ENCODE measurements around the gene NARS2.

NARS2 gene

DNA sequence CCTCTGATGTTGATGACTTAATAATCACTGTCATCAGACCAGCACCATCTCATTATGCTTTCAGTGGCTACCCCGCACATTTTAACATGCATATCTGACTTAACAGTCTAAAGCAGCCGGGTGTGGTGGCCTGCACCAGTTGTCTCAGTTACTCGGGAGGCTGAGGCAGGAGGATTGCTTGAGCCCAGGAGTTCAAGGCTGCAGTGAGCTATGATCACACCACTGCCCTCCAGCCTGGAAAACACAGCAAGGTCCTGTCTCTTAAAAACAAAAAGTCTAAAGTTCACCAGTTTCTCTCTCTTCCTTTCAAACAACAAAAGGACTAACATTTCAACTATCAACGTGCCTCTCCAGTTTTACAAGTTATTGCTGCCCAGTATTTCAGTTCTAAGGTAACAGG, 101.8 kb downstream of the NARS2 start:
- Histone ChIP-seq H3K27ac (no peak overlapping the region), H3K9me3 (no peaks in the 10 kb centered on the region), H3K27me3 (no peaks in the 10 kb centered on the region), H3K4me1 (ENCODE audit: control insufficient read depth in 1 of 2, insufficient read depth in 1 of 2, low read depth in 1 of 2, low read length in 1 of 2) (peaks cover 0 to 7% of the 10 kb centered on the region in 2 experiments), H3K36me3 (no peaks in the 10 kb centered on the region), H3K4me3 (ENCODE audit: low read depth in 1 of 2, low read length in 1 of 2) (no peak overlapping the region)
- TF ChIP-seq, protein P1, sequence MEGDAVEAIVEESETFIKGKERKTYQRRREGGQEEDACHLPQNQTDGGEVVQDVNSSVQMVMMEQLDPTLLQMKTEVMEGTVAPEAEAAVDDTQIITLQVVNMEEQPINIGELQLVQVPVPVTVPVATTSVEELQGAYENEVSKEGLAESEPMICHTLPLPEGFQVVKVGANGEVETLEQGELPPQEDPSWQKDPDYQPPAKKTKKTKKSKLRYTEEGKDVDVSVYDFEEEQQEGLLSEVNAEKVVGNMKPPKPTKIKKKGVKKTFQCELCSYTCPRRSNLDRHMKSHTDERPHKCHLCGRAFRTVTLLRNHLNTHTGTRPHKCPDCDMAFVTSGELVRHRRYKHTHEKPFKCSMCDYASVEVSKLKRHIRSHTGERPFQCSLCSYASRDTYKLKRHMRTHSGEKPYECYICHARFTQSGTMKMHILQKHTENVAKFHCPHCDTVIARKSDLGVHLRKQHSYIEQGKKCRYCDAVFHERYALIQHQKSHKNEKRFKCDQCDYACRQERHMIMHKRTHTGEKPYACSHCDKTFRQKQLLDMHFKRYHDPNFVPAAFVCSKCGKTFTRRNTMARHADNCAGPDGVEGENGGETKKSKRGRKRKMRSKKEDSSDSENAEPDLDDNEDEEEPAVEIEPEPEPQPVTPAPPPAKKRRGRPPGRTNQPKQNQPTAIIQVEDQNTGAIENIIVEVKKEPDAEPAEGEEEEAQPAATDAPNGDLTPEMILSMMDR (IDR thresholded peaks at IDR 0.05), result no peak

DNA sequence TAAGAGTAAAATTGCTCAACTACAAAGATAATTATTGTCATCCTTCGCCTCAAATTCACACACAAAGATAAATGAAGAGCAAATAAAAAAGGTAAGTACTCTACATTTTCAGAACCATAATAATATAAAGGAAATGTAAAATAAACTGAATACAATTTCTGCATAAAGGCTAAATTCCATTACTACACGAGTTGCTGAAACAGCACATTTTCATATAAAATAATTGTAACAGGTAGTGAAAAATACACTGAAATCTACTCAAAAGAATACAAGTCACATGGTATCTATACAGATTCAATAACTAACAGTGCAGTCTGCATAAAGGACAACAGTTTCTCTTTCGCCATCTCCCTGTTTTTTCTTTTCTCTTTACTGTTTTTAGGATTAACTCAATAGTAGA, 102.3 kb downstream of the NARS2 start:
- Histone ChIP-seq H3K27me3 (no peaks in the 10 kb centered on the region), H3K4me1 (ENCODE audit: control insufficient read depth in 1 of 2, insufficient read depth in 1 of 2, low read depth in 1 of 2, low read length in 1 of 2) (peaks cover 0 to 7% of the 10 kb centered on the region in 2 experiments), H3K27ac (no peak overlapping the region), H3K9me3 (no peaks in the 10 kb centered on the region), H3K36me3 (no peaks in the 10 kb centered on the region), H3K4me3 (ENCODE audit: low read depth in 1 of 2, low read length in 1 of 2) (no peak overlapping the region)
- TF ChIP-seq, protein P1 (IDR thresholded peaks at IDR 0.05), result no peak

DNA sequence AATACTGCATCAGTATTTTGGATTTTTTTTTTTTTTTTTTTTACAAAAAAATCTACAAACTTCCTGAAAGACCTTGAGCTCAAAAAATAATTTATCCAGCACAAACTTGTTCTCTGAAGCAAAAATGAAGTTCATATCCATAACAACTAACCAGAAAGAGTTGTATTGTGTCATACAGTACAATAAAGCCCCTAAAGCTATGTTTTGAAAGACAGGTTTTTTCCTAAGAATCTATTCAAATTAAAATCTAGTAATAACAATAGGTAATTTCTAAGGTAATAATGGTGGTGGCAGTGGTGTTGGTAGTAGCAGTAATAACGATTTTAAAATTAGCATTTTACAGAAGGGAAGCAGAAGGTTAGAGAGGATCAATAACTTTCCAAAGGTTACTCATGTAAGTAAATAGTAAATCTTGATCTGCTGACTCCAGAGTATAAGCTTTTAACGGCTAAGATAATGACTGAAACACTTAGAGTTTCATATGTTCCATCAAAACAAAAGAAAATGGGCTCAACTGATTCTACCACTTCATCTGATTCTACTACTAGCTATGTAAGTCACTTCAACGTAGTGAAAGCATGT, 103.7 kb downstream of the NARS2 start:
- no peak overlapping the region for H3K4me3 ChIP-seq (ENCODE audit: low read depth in 1 of 2, low read length in 1 of 2)
- TF ChIP-seq, protein P1 (IDR thresholded peaks at IDR 0.05), result no peak
- no peaks in the 10 kb centered on the region for H3K36me3 ChIP-seq

DNA sequence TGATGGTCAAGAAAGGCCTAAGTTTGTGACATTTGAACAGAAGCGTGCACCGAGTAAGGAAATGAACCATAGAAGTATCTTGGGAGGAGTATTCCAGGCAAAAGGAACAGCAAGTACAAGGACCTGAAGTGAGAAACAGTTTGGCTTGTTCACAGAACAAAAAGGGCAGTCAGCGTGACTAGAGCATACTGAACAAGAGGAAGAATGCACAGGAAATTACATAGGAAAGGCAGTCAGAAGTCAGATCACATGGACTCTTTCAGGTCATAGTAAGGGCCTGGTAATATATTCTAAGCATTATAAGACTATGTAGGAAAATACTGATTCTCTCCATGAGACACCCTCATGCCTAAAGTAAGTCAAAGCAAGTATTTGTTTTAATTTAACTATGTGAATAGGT, 104.8 kb downstream of the NARS2 start:
- TF ChIP-seq, protein P1 (IDR thresholded peaks at IDR 0.05), result no peak
- Histone ChIP-seq H3K36me3 (no peaks in the 10 kb centered on the region), H3K9me3 (no peaks in the 10 kb centered on the region), H3K4me1 (ENCODE audit: control insufficient read depth in 1 of 2, insufficient read depth in 1 of 2, low read depth in 1 of 2, low read length in 1 of 2) (peaks cover 0 to 7% of the 10 kb centered on the region in 2 experiments), H3K4me3 (ENCODE audit: low read depth in 1 of 2, low read length in 1 of 2) (no peak overlapping the region), H3K27ac (peak overlapping the region; percentile 44), H3K27me3 (no peaks in the 10 kb centered on the region)

More for the DNA sequence above, 103.7 kb downstream of the NARS2 start:
- Histone ChIP-seq H3K4me1 (ENCODE audit: control insufficient read depth in 1 of 2, insufficient read depth in 1 of 2, low read depth in 1 of 2, low read length in 1 of 2) (peaks cover 0 to 7% of the 10 kb centered on the region in 2 experiments), H3K27me3 (no peaks in the 10 kb centered on the region), H3K27ac (no peak overlapping the region), H3K9me3 (no peaks in the 10 kb centered on the region)

DNA sequence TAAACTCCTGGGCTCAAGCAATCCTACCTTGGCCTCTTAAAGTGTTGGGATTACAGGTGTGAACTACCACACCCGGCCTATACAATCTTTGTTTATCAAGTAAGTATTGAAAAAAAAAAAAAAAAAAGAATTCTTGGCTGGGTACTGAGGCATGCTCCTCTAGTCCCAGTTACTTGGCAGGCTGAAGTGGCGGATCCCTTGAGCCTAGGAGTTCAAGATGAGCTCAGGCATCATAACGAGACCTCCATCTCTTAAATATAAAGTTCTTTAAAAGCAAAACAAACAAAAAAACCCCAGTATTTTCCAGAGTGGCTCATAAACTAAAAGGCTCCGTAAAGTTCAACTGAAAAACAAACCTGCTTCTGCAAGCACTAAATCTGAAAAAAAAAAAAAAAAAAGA, 106.7 kb downstream of the NARS2 start:
- Histone ChIP-seq H3K36me3 (no peaks in the 10 kb centered on the region), H3K27me3 (no peaks in the 10 kb centered on the region), H3K27ac (no peak overlapping the region), H3K9me3 (no peaks in the 10 kb centered on the region), H3K4me3 (ENCODE audit: low read depth in 1 of 2, low read length in 1 of 2) (no peak overlapping the region), H3K4me1 (ENCODE audit: control insufficient read depth in 1 of 2, insufficient read depth in 1 of 2, low read depth in 1 of 2, low read length in 1 of 2) (peaks cover 0 to 7% of the 10 kb centered on the region in 2 experiments)
- TF ChIP-seq, protein P1 (IDR thresholded peaks at IDR 0.05), result no peak
